ENCODE results near the gene C5orf46. TPM values are rescaled to one million over a fixed set of nuclear protein-coding genes. Genes with fewer than 3 reads are reported as not detected.

C5orf46 gene
- total and polyA plus RNA-seq, 12 donors = 1.8 TPM; not detected in 11

- no peak overlapping the region for H3K27ac ChIP-seq
- no peaks in the 10 kb centered on the region for H3K36me3 ChIP-seq (replicated peaks in 1 of 2)
- H3K4me3 ChIP-seq = no peak overlapping the region
- H3K9me3 ChIP-seq (replicated peaks in 1 of 3) = no peaks in the 10 kb centered on the region
- H3K4me1 ChIP-seq (replicated peaks in 1 of 2) = no peaks in the 10 kb centered on the region
- WGBS, 4 donors = 88 to 96% (median 94%) methylated on average over 3 of the region's 3 CpGs
- H3K27me3 ChIP-seq = no peaks in the 10 kb centered on the region
- TF ChIP-seq, protein P1, sequence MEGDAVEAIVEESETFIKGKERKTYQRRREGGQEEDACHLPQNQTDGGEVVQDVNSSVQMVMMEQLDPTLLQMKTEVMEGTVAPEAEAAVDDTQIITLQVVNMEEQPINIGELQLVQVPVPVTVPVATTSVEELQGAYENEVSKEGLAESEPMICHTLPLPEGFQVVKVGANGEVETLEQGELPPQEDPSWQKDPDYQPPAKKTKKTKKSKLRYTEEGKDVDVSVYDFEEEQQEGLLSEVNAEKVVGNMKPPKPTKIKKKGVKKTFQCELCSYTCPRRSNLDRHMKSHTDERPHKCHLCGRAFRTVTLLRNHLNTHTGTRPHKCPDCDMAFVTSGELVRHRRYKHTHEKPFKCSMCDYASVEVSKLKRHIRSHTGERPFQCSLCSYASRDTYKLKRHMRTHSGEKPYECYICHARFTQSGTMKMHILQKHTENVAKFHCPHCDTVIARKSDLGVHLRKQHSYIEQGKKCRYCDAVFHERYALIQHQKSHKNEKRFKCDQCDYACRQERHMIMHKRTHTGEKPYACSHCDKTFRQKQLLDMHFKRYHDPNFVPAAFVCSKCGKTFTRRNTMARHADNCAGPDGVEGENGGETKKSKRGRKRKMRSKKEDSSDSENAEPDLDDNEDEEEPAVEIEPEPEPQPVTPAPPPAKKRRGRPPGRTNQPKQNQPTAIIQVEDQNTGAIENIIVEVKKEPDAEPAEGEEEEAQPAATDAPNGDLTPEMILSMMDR (IDR thresholded peaks at IDR 0.05) = no peak
- TF ChIP-seq POLR2A (IDR thresholded peaks at IDR 0.05) = no peak
- no peak for DNase-seq
- intact Hi-C loops (cut with DNase I) = no loop called here
Measured at GRCh38 chr5:147859962-147860640, 46.2 kb downstream of the C5orf46 start.

GRCh38 chr5:147858565-147858964 is 47.8 kb downstream of the C5orf46 start:
- no peak for DNase-seq
- 50 to 64% (median 62%) methylated on average over 1 of the region's 1 CpG for WGBS, 4 donors
- Histone ChIP-seq H3K27ac (no peak overlapping the region), H3K9me3 (replicated peaks in 1 of 3) (no peaks in the 10 kb centered on the region), H3K4me3 (no peak overlapping the region), H3K4me1 (replicated peaks in 1 of 2) (no peaks in the 10 kb centered on the region), H3K36me3 (replicated peaks in 1 of 2) (no peaks in the 10 kb centered on the region), H3K27me3 (peaks cover under 1% of the 10 kb centered on the region)
- intact Hi-C loops (cut with DNase I) = no loop called here
- TF ChIP-seq POLR2A (IDR thresholded peaks at IDR 0.05) = no peak
- TF ChIP-seq, protein P1 (IDR thresholded peaks at IDR 0.05) = no peak

- WGBS, 4 donors = 1 to 3% (median 1%) methylated on average over 2 of the region's 2 CpGs
- TF ChIP-seq, protein P1 (IDR thresholded peaks at IDR 0.05) = peak; percentile 62 to 84 (median 70)
- TF ChIP-seq POLR2A (IDR thresholded peaks at IDR 0.05) = no peak
- no peaks in the 10 kb centered on the region for H3K9me3 ChIP-seq (replicated peaks in 1 of 3)
- H3K4me1 ChIP-seq (replicated peaks in 1 of 2) = no peaks in the 10 kb centered on the region
- DNase-seq = peak; percentile 47 to 80 (median 66)
- intact Hi-C loops (cut with DNase I) = no loop called here
- H3K36me3 ChIP-seq (replicated peaks in 1 of 2) = no peaks in the 10 kb centered on the region
- peaks cover 5% of the 10 kb centered on the region for H3K27me3 ChIP-seq
- H3K27ac ChIP-seq = no peak overlapping the region
- H3K4me3 ChIP-seq = no peak overlapping the region
Measured at GRCh38 chr5:147857302-147858129, 48.8 kb downstream of the C5orf46 start.

GRCh38 chr5:147856801-147857200 is 49.5 kb downstream of the C5orf46 start:
- H3K4me3 ChIP-seq = no peak overlapping the region
- no peak overlapping the region for H3K27ac ChIP-seq
- TF ChIP-seq, protein P1 (IDR thresholded peaks at IDR 0.05) = no peak
- TF ChIP-seq POLR2A (IDR thresholded peaks at IDR 0.05) = no peak
- H3K36me3 ChIP-seq (replicated peaks in 1 of 2) = no peaks in the 10 kb centered on the region
- no peak for DNase-seq
- H3K9me3 ChIP-seq (replicated peaks in 1 of 3) = no peaks in the 10 kb centered on the region
- peaks cover 5% of the 10 kb centered on the region for H3K27me3 ChIP-seq
- intact Hi-C loops (cut with DNase I) = no loop called here
- no peaks in the 10 kb centered on the region for H3K4me1 ChIP-seq (replicated peaks in 1 of 2)

All from adrenal gland (tissue), 12 donors.